ENCODE results near the gene SUCLG2.

DNA sequence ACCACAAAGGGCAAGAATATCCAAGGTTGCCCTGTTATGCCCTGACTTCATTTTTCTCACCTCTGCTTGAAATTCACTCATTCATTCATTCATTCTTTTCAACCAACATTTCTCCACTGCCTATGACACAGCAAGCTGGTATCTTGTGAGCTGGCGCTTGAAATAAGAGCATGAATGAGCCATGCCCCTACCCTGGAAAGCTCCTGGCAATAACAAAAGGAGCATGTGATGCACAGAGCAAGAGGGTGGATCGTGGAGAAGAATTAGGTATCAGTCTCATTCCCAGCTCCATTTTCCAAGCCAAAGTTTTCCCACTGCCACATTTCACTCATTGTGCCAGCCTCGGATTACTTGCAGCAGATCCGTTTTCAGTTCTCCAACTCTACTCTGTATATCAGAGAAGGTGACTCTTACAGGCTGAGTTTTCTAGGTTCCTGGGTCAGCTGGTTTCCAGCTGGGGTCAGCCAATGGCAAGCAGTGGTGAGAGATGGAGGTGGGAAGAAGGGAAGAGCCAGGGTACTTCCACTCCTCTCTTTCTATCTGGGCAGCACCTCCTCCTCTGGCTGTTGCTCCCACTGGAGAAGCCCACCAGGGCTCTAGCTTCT, 144.8 kb downstream of the SUCLG2 start:
- TF ChIP-seq, protein P1, sequence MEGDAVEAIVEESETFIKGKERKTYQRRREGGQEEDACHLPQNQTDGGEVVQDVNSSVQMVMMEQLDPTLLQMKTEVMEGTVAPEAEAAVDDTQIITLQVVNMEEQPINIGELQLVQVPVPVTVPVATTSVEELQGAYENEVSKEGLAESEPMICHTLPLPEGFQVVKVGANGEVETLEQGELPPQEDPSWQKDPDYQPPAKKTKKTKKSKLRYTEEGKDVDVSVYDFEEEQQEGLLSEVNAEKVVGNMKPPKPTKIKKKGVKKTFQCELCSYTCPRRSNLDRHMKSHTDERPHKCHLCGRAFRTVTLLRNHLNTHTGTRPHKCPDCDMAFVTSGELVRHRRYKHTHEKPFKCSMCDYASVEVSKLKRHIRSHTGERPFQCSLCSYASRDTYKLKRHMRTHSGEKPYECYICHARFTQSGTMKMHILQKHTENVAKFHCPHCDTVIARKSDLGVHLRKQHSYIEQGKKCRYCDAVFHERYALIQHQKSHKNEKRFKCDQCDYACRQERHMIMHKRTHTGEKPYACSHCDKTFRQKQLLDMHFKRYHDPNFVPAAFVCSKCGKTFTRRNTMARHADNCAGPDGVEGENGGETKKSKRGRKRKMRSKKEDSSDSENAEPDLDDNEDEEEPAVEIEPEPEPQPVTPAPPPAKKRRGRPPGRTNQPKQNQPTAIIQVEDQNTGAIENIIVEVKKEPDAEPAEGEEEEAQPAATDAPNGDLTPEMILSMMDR (conservative IDR thresholded peaks at IDR 0.05; ENCODE audit: low read length): no peak
- TF ChIP-seq EZH2phosphoT487 (IDR thresholded peaks at IDR 0.05; ENCODE audit: borderline replicate concordance, low read depth, low read length): no peak

Measured in OCI-LY7 (cell line).